Measurements from ENCODE around the gene LY6G5C.
"Not testable (repeated sequence)": the region's sequence is repeated elsewhere in the genome, so short reads cannot be mapped to it uniquely, and the experiment has no call there.

Gene LY6G5C

DNA sequence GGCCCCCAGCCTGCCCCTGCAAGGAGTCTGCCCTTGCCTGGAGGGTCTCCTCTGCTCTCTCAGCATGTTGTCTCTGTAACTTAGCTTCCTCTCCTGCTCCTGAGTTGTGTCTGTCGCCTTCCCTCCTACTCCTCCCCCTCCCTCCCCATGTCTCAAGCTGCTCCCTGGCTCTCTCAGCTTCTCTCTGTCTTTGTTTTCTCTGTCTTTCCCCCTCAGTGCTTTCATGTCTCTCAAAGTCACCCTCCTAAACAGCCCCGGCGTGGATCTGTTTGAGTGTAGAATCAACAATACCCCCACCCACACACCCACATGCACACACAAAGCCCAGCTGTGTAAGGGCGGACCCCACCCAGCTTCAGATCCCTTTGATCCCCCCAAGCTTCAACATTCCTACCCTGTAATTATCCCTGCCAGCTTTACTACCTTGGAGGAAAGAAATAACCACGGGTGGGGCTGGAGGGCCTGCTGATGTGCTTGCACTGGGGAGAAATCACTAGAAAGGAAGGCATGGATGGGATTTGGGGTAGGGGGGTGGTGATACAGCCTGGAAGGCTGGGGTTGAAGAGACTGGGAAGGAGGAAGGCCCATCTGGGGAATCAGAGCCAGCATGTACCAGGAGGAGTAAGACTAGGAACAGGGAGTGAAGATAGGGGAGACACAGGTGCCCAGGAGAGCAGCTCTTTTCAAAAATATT is 33.3 kb upstream of the LY6G5C start:
- H3K4me1 ChIP-seq (ENCODE audit: control insufficient read depth in 1 of 2, insufficient read depth in 2 of 2, low read length in 2 of 2), result peaks cover 27 to 46% of the 10 kb centered on the region in 2 donors
- H3K27me3 ChIP-seq (ENCODE audit: control insufficient read depth in 1 of 2, insufficient read depth in 2 of 2, low read length in 2 of 2), result no peaks in the 10 kb centered on the region
- no peak overlapping the region for H3K27ac ChIP-seq (ENCODE audit: low read depth, low read length)
- no peaks in the 10 kb centered on the region for H3K36me3 ChIP-seq (ENCODE audit: control insufficient read depth in 1 of 2, insufficient read depth in 2 of 2, low read length in 2 of 2)
- no peaks in the 10 kb centered on the region for H3K9me3 ChIP-seq (ENCODE audit: control insufficient read depth in 1 of 2, low read length in 2 of 2)
- H3K9ac ChIP-seq (ENCODE audit: low read depth in 1 of 2, low read length in 2 of 2), result no peak overlapping the region
- H3K4me3 ChIP-seq (ENCODE audit: low read depth in 1 of 2, low read length in 2 of 2), result no peak overlapping the region

DNA sequence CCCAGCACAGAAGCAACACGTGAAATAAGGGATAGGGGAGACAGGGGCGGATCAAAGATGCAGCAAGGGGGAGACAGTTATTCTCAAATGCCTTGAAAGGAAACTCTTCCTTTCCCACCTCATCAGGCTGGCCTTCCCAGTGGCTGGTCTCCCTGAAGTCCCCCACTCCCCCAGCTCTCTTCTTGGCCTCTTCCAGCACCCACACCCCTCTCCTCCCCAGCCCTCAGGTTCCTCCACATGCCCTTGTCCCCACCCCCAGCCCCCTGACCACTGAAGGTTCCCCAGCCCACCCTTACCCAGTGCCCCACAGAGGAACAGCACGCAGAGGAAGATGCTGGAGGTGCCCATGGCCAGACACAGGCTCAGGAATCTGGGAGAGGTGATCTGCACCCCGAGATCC is 32.6 kb upstream of the LY6G5C start:
- H3K4me1 ChIP-seq (ENCODE audit: control insufficient read depth in 1 of 2, insufficient read depth in 2 of 2, low read length in 2 of 2), result peaks cover 21 to 39% of the 10 kb centered on the region in 2 donors
- H3K27ac ChIP-seq (ENCODE audit: low read depth, low read length), result no peak overlapping the region

DNA sequence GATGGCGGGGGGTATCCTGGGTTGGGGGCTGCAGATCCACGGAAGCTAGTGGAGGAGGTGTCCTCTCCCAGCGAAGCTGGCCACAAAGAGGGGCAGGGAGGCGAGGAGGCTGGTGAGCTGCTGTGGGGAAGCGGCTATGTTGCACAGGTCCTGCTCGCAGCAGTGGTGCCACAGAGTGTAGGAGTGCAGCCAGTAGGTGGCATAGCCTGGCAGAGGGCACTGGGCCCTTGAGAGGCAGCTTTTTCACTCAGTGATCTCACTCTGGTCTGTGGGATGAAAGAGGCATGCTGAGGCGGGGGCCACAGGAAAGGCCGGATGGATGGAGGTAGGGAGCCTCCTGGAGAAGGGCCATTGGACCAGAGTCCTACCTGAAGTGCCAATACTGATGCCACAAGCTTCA is 31.4 kb upstream of the LY6G5C start:
- Histone ChIP-seq H3K36me3 (ENCODE audit: control insufficient read depth in 1 of 2, insufficient read depth in 2 of 2, low read length in 2 of 2) (no peaks in the 10 kb centered on the region), H3K9ac (ENCODE audit: low read depth in 1 of 2, low read length in 2 of 2) (no peak overlapping the region), H3K4me3 (ENCODE audit: low read depth in 1 of 2, low read length in 2 of 2) (no peak overlapping the region), H3K27ac (ENCODE audit: low read depth, low read length) (no peak overlapping the region), H3K9me3 (ENCODE audit: control insufficient read depth in 1 of 2, low read length in 2 of 2) (no peaks in the 10 kb centered on the region), H3K27me3 (ENCODE audit: control insufficient read depth in 1 of 2, insufficient read depth in 2 of 2, low read length in 2 of 2) (no peaks in the 10 kb centered on the region), H3K4me1 (ENCODE audit: control insufficient read depth in 1 of 2, insufficient read depth in 2 of 2, low read length in 2 of 2) (peaks cover 16 to 28% of the 10 kb centered on the region in 2 donors)

More for the DNA sequence above, 32.6 kb upstream of the LY6G5C start:
- Histone ChIP-seq H3K9ac (ENCODE audit: low read depth in 1 of 2, low read length in 2 of 2) (no peak overlapping the region), H3K9me3 (ENCODE audit: control insufficient read depth in 1 of 2, low read length in 2 of 2) (no peaks in the 10 kb centered on the region), H3K4me3 (ENCODE audit: low read depth in 1 of 2, low read length in 2 of 2) (no peak overlapping the region), H3K27me3 (ENCODE audit: control insufficient read depth in 1 of 2, insufficient read depth in 2 of 2, low read length in 2 of 2) (no peaks in the 10 kb centered on the region), H3K36me3 (ENCODE audit: control insufficient read depth in 1 of 2, insufficient read depth in 2 of 2, low read length in 2 of 2) (no peaks in the 10 kb centered on the region)

DNA sequence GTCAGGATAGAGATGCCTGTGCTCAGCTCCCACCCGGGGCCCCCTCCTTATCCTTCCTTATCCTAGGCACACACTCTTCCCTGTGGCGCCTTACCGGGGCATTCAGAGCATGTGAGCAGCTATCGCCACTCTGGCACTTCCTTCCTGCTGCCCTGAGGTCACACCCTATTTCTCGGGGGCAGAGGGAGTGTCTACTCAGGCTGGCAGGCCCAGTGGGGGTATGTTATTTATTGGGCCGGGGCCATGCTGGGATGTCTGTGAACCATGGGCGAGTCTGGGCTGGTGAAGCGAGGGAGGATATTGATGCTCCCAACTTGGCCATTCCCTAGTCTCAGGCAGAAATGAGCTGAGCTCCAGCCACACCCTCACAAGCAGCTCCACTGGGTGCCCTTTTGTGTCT is 30.4 kb upstream of the LY6G5C start:
- no peak overlapping the region for H3K9ac ChIP-seq (ENCODE audit: low read depth in 1 of 2, low read length in 2 of 2)
- H3K4me1 ChIP-seq (ENCODE audit: control insufficient read depth in 1 of 2, insufficient read depth in 2 of 2, low read length in 2 of 2), result peaks cover 16 to 28% of the 10 kb centered on the region in 2 donors
- no peaks in the 10 kb centered on the region for H3K27me3 ChIP-seq (ENCODE audit: control insufficient read depth in 1 of 2, insufficient read depth in 2 of 2, low read length in 2 of 2)
- no peaks in the 10 kb centered on the region for H3K36me3 ChIP-seq (ENCODE audit: control insufficient read depth in 1 of 2, insufficient read depth in 2 of 2, low read length in 2 of 2)
- H3K4me3 ChIP-seq (ENCODE audit: low read depth in 1 of 2, low read length in 2 of 2), result no peak overlapping the region
- no peaks in the 10 kb centered on the region for H3K9me3 ChIP-seq (ENCODE audit: control insufficient read depth in 1 of 2, low read length in 2 of 2)
- no peak overlapping the region for H3K27ac ChIP-seq (ENCODE audit: low read depth, low read length)

DNA sequence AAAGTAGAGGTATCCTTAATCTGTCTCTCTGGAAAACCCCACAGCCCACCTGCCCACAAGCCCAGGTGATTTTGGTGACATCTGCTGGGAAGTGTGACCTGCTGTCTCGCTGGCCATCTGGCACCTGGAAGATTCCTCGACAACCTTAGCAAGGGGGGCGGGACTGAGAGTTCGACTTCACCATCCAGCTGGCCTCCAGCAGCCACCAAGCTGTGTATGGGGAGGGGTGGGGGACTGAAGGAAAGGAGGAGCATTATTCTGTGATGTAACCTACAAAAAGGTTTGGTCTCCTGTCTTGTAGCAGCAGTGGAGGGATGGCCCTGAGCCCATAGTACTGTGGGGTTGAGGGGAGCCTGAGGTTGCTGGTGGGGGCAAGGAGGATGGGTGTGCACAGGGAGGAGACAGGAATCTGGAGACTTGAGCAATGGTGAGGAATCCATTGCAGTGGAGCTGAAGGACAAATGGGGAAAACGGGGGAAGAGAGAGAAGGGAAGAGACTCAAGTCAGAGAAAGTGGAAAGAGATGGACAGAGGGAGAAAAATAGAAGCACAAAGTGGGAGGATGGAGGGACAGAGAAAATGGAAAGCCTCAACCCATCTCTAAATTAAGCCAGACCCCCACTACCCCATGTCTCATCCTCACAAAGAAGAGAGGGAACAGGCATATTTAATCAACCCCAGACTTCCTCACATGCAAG is 29.8 kb upstream of the LY6G5C start:
- Histone ChIP-seq H3K4me3 (ENCODE audit: low read depth in 1 of 2, low read length in 2 of 2) (no peak overlapping the region), H3K4me1 (ENCODE audit: control insufficient read depth in 1 of 2, insufficient read depth in 2 of 2, low read length in 2 of 2) (peaks cover 16 to 28% of the 10 kb centered on the region in 2 donors), H3K27me3 (ENCODE audit: control insufficient read depth in 1 of 2, insufficient read depth in 2 of 2, low read length in 2 of 2) (no peaks in the 10 kb centered on the region), H3K9ac (ENCODE audit: low read depth in 1 of 2, low read length in 2 of 2) (no peak overlapping the region), H3K36me3 (ENCODE audit: control insufficient read depth in 1 of 2, insufficient read depth in 2 of 2, low read length in 2 of 2) (no peaks in the 10 kb centered on the region), H3K9me3 (ENCODE audit: control insufficient read depth in 1 of 2, low read length in 2 of 2) (no peaks in the 10 kb centered on the region), H3K27ac (ENCODE audit: low read depth, low read length) (no peak overlapping the region)

DNA sequence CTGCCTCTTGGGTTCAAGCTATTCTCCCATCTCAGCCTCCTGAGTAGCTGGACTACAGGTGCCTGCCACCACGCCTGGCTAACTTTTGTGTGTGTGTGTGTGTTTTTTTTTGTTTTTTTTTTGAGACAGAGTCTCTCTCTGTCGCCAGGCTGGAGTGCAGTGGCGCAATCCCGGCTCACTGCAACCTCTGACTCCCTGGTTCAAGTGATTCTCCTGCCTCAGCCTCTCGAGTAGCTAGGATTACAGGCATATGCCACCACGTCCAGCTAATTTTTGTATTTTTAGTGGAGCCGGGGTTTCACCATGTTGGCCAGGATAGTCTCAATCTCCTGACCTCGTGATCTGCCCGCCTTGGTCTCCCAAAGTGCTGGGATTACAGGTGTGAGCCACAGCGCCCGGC is 28.3 kb upstream of the LY6G5C start:
- peaks cover 15 to 26% of the 10 kb centered on the region in 2 donors for H3K4me1 ChIP-seq (ENCODE audit: control insufficient read depth in 1 of 2, insufficient read depth in 2 of 2, low read length in 2 of 2)
- not testable (repeated sequence) for H3K4me3 ChIP-seq (ENCODE audit: low read depth in 1 of 2, low read length in 2 of 2); H3K27ac ChIP-seq (ENCODE audit: low read depth, low read length); H3K9me3 ChIP-seq (ENCODE audit: control insufficient read depth in 1 of 2, low read length in 2 of 2); H3K27me3 ChIP-seq (ENCODE audit: control insufficient read depth in 1 of 2, insufficient read depth in 2 of 2, low read length in 2 of 2); H3K9ac ChIP-seq (ENCODE audit: low read depth in 1 of 2, low read length in 2 of 2); H3K36me3 ChIP-seq (ENCODE audit: control insufficient read depth in 1 of 2, insufficient read depth in 2 of 2, low read length in 2 of 2)

DNA sequence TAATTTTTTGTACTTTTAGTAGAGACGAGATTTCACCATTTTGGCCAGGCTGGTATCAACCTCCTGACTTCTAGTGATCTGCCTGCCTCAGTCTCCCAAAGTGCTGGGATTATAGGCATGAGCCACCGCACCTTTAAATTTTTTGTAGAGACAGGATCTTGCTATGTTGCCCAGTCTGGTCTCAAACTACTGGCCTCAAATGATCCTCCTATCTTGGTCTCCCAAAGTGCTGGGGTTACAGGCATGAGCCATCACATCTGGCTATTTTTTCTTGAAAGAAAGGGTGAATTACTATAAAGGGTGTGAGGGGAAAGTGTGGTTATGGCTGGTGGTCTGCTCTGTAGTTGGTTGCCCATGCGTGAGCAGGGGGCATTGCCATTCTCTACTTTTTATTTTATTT is 27.4 kb upstream of the LY6G5C start:
- Histone ChIP-seq H3K9ac (ENCODE audit: low read depth in 1 of 2, low read length in 2 of 2) (no peak overlapping the region), H3K9me3 (ENCODE audit: control insufficient read depth in 1 of 2, low read length in 2 of 2) (no peaks in the 10 kb centered on the region), H3K27me3 (ENCODE audit: control insufficient read depth in 1 of 2, insufficient read depth in 2 of 2, low read length in 2 of 2) (no peaks in the 10 kb centered on the region), H3K4me1 (ENCODE audit: control insufficient read depth in 1 of 2, insufficient read depth in 2 of 2, low read length in 2 of 2) (peaks cover 10 to 18% of the 10 kb centered on the region in 2 donors), H3K27ac (ENCODE audit: low read depth, low read length) (no peak overlapping the region), H3K36me3 (ENCODE audit: control insufficient read depth in 1 of 2, insufficient read depth in 2 of 2, low read length in 2 of 2) (no peaks in the 10 kb centered on the region), H3K4me3 (ENCODE audit: low read depth in 1 of 2, low read length in 2 of 2) (no peak overlapping the region)

DNA sequence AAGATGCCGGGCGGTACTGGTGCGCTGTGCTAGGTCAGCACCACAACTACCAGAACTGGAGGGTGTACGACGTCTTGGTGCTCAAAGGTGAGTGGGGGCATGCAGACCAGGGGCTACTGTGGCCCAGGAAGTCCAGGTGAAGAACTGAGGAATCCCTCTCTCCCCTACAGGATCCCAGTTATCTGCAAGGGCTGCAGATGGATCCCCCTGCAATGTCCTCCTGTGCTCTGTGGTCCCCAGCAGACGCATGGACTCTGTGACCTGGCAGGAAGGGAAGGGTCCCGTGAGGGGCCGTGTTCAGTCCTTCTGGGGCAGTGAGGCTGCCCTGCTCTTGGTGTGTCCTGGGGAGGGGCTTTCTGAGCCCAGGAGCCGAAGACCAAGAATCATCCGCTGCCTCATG is 26.8 kb upstream of the LY6G5C start:
- no peaks in the 10 kb centered on the region for H3K36me3 ChIP-seq (ENCODE audit: control insufficient read depth in 1 of 2, insufficient read depth in 2 of 2, low read length in 2 of 2)
- no peaks in the 10 kb centered on the region for H3K27me3 ChIP-seq (ENCODE audit: control insufficient read depth in 1 of 2, insufficient read depth in 2 of 2, low read length in 2 of 2)

DNA sequence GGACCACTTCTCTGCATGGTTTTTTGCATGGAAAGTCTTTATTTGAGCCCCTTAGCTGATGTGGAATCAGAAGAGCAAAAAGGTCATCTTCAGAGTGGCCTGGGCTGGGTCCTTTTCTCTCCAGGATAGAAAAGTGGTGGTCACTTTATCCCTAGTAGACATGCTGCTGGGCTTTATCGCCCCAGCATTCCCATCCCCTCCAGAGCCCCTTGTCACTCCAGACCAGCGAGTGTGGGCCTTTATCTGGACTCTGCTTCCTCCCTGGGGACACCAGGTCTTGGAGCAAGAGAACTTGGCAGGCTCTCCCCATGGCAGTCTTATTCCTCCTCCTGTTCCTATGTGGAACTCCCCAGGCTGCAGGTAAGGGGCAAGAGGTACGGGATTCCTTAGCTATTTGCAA is 25.7 kb upstream of the LY6G5C start, which contains the start of gene LY6G6F:
Gene LY6G6F (plus strand): TSS at position 268 of the 400 bp plus-strand sequence. CDS start 41 bp downstream, at position 309.
- Histone ChIP-seq H3K9me3 (ENCODE audit: control insufficient read depth in 1 of 2, low read length in 2 of 2) (no peaks in the 10 kb centered on the region), H3K36me3 (ENCODE audit: control insufficient read depth in 1 of 2, insufficient read depth in 2 of 2, low read length in 2 of 2) (no peaks in the 10 kb centered on the region), H3K4me1 (ENCODE audit: control insufficient read depth in 1 of 2, insufficient read depth in 2 of 2, low read length in 2 of 2) (peaks cover 12 to 16% of the 10 kb centered on the region in 2 donors), H3K27me3 (ENCODE audit: control insufficient read depth in 1 of 2, insufficient read depth in 2 of 2, low read length in 2 of 2) (no peaks in the 10 kb centered on the region), H3K4me3 (ENCODE audit: low read depth in 1 of 2, low read length in 2 of 2) (no peak within 1 kb of the TSS), H3K27ac (ENCODE audit: low read depth, low read length) (no peak within 1 kb of the TSS), H3K9ac (ENCODE audit: low read depth in 1 of 2, low read length in 2 of 2) (no peak within 1 kb of the TSS)

More for the DNA sequence above, 26.8 kb upstream of the LY6G5C start:
- no peak overlapping the region for H3K9ac ChIP-seq (ENCODE audit: low read depth in 1 of 2, low read length in 2 of 2)
- no peak overlapping the region for H3K27ac ChIP-seq (ENCODE audit: low read depth, low read length)
- H3K4me3 ChIP-seq (ENCODE audit: low read depth in 1 of 2, low read length in 2 of 2), result no peak overlapping the region
- H3K4me1 ChIP-seq (ENCODE audit: control insufficient read depth in 1 of 2, insufficient read depth in 2 of 2, low read length in 2 of 2), result peaks cover 10 to 18% of the 10 kb centered on the region in 2 donors
- no peaks in the 10 kb centered on the region for H3K9me3 ChIP-seq (ENCODE audit: control insufficient read depth in 1 of 2, low read length in 2 of 2)

DNA sequence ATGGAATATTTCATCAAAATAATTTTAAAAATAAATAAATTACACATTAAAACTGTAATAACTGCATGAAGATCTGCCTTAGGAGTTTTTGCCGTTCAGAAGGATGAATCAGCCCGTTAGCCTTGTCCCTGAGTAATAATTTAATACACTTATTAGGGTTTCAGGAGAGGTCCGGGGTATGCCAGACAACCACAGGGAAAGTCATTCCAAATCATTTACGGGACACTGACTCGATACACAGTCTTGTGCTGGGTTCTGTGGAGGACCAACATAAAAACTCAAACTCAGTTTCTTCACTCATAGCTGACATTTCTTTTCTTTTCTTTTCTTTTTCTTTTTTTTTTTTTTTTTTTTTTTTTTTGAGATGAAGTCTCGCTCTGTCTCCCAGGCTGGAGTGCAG is 25.1 kb upstream of the LY6G5C start:
- Histone ChIP-seq H3K4me1 (ENCODE audit: control insufficient read depth in 1 of 2, insufficient read depth in 2 of 2, low read length in 2 of 2) (peaks cover 13 to 16% of the 10 kb centered on the region in 2 donors), H3K36me3 (ENCODE audit: control insufficient read depth in 1 of 2, insufficient read depth in 2 of 2, low read length in 2 of 2) (peaks cover 0 to under 1% of the 10 kb centered on the region in 2 donors), H3K9ac (ENCODE audit: low read depth in 1 of 2, low read length in 2 of 2) (no peak overlapping the region), H3K27ac (ENCODE audit: low read depth, low read length) (no peak overlapping the region), H3K4me3 (ENCODE audit: low read depth in 1 of 2, low read length in 2 of 2) (no peak overlapping the region), H3K27me3 (ENCODE audit: control insufficient read depth in 1 of 2, insufficient read depth in 2 of 2, low read length in 2 of 2) (no peaks in the 10 kb centered on the region), H3K9me3 (ENCODE audit: control insufficient read depth in 1 of 2, low read length in 2 of 2) (no peaks in the 10 kb centered on the region)

Data from duodenal mucosa (tissue), 2 donors.